ENCODE results near the gene LRP1B. TPM values are rescaled to one million over a fixed set of nuclear protein-coding genes. Genes with fewer than 3 reads are reported as not detected.
"Not testable (repeated sequence)": the region's sequence is repeated elsewhere in the genome, so short reads cannot be mapped to it uniquely, and the experiment has no call there.

LRP1B gene
- total RNA-seq, 1 donor from 2014 or later: 4.6 TPM

DNA sequence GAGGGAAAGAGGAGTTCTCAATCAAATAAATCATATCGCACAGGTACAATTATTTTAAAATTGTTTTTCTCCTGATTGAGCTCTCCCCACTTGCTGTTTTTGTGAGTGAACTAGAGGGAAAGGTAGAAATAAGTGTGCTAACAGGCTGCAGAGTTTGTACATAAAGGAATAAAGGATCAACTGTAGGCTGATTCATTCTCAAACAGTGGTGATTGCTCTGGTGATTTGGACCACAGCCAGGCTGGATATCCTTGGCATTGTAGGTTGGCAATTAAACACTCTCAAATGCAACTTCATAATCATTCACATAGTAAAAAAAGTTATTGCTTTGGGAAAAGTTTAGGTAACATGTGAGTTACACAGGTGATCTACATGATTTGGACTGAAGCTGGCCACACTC lies 29.8 kb downstream of the LRP1B start:
- DNase-seq: no peak

DNA sequence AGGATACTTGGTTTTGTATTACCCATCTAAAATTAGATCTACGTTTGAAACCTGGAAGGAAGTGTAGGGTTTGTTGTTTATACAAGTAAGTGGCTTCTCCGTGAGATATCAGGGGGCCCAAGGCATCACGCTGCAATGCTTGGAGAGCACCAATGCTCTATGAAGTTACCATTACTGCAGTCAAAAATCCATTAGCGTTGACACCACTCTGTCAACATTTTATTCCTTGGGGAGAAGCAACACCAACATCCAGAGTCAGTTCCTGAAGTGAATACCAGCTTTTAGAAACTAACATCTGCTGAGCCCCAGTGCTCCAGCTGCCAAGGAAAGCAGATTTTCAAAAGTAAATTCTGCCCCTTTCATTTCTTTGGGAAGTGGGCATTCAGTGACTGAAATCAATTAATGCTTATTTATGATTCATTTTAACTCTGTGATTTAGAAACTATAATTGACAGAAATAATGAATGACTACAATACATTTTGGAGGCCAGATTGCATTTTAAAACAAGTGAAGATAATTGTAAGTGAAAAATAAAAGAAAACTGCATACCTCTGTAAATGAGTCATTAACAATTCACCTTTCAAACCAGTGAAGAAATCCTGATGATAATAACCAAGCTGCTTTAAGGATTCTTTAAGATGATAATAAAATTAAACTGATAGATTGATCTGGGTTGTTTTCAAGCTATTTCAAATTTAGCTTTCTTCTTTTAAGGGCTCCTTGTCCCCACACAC lies 30.5 kb downstream of the LRP1B start:
- DNase-seq: no peak

- no peak for DNase-seq
Measured at GRCh38 chr2:142097711-142098110, 33.1 kb downstream of the LRP1B start.

GRCh38 chr2:142095647-142096046 lies 35.2 kb downstream of the LRP1B start:
- no peak for DNase-seq

DNA sequence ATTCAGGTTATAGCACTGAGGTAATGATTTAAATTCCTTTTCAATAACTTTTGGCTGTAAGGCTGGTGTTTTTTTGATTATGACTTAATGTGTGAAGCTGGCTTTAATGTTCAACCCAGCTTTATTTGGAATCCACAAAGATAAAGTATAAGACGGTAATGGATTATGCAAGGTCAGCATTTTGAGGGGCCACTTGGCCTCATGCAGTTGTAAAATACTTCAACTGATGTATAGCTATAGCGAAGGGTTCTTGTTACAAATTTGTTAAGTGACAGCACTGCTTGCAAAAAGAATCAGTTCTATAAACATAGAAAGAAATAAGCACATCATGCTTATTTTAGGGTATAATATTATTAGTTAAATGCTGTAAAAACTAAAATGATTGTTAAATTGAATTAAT lies 36.6 kb downstream of the LRP1B start:
- no peak for DNase-seq

GRCh38 chr2:142088058-142088568 lies 42.7 kb downstream of the LRP1B start:
- no peak for DNase-seq

DNA sequence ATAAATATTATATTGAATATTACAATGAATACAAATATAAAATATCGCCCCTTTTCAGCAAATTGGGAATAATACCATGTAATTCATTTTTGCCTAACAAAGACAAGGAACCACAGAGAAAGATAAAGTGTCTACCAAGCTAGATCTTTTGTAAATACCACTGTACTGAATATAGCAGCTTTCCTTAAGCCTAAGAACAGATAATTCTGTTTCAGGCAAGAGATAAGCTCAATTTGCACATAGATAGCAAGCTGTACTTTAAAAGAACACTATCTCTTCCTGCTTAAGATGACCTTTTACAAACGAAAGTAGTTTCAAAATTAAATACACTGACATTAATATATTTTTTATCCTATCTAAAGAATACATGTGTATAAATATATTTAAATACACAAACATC lies 43.2 kb downstream of the LRP1B start:
- not testable (repeated sequence) for DNase-seq

DNA sequence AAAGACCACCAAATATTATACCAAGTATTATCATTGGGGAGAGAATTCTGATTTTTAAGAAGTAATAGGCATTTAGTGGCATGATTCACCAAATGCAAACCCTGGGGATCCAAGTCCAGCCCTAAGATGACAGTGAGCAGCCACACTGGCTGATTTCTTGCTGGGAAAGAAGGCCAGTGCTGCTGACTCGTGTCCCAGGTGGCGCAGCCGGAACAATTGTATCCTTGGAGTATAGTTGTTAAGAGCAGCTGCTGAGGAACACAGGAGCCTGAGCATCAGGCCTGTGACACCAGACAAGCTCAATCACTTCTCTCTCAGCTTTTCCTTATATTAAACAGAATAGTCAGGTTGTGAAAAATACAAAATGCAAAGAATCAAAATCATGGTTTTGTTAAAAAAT lies 48.4 kb downstream of the LRP1B start:
- DNase-seq: no peak

- no peak for DNase-seq
Measured at GRCh38 chr2:142076317-142076716, 54.5 kb downstream of the LRP1B start.

DNA sequence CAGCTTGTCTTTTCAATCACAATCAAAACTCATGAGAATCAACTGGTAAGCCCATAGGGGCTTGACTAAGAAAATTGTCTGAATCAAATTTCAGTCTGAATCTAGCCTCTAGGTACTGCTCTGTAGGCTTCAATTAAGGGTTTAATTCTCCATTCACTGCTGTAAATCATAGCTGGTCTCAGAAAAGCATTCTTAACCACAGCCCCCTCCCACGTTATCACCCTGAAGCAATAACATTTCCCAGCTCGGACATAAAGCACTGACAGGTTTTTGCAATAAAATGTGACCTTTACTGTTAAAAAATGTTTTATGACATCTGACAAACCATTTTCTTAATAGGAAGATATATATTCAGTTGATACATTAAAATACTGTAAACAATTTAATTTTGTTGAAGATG lies 55.0 kb downstream of the LRP1B start:
- no peak for DNase-seq

DNA sequence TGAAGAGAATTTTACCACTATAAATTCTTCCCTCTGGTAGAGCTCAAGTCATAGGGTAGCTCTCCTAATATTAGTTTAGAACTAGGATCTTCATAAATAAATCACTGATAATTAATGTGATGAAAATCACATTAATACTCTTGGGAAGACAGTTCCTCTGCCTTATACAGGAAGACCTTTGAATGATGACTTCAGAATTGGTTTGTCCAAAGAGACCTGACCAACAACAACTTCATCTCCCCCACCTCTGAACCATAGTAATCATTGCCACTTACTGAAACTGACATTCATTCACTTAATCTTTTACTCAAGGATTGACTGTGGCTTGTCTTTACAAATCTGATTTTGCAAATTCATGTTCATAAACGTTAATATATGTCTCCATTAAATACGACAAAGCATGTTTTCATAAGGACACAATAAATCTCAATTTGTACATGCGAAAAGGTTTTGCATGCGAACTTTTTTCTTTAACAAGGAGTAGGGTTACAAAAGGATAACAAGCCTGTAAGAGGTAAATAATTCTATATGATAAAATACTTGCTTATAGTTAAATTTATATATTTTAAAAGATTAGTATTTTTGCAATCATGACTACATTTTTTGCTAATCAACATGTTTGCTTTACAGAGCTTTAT lies 61.4 kb downstream of the LRP1B start:
- DNase-seq: no peak

DNA sequence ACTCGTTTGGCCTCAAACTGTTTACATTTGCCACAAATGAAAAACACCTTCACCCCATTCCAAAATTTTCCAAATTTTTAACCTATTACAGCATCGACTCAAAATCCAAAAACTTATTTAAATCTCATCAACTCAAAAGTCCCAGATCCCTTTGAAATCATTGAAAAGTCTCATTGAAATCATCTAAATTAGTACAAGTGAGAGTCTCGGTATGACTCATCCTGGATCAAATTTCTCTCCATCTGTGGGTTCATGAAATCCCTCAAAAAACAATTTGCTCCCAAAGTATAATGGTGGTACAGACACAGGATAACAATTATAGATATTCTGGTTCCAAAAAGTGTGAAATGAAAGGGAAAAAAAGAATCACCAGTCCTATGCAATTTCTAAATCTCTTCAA lies 65.1 kb downstream of the LRP1B start:
- DNase-seq: no peak

DNA sequence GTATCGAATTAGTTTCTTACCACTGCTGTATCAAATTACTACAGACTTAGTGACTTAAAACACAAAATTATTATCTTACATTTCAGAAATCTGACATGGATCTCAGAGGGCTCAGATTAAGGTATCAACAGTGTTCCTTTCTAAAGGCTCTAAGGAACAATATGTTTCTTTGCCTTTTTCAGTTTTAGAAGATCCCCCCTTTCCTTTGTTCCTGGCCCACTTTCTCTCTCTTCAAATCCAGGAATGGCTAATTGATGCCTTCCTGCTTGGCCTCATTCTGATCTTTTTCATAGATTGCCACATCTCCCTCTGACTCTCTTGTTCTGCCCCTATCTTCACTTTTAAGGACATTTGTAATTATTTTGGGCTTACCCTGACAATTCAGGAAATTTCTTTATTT lies 65.7 kb downstream of the LRP1B start:
- no peak for DNase-seq

- DNase-seq: no peak
Measured at GRCh38 chr2:142061733-142062132, 69.1 kb downstream of the LRP1B start.

GRCh38 chr2:142058149-142058548 lies 72.7 kb downstream of the LRP1B start:
- DNase-seq: no peak

GRCh38 chr2:142056784-142057183 lies 74.0 kb downstream of the LRP1B start:
- DNase-seq: no peak

DNA sequence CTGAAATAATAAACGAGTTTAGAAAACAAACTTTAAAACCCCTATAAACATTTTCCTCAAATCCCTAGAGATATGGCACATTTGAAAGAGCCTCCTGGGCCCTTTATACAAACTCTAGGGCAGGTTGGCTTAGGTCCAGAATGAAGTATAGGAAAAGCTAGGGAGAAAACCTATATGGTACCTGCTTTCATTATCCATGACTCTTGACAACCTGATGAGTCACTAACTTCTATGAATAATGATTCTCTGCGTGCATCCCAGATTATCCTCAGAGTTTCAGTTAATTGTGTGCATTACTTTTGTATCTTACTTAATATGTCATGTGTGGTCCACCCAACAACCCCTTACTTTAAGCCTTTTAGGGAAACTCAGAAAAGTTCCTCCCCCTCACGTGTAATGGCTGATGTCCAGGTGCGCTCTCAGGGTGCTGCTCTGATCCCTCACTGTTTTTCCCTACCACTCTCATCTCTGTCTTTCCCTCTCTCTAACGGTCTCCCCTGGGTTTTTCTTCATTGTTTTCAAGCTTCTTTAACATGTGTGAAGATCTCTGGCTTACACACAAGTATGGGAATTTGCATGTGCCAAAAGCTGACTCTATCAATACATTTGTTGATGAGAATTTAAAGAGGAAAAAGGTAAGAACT lies 78.5 kb downstream of the LRP1B start:
- no peak for DNase-seq

DNA sequence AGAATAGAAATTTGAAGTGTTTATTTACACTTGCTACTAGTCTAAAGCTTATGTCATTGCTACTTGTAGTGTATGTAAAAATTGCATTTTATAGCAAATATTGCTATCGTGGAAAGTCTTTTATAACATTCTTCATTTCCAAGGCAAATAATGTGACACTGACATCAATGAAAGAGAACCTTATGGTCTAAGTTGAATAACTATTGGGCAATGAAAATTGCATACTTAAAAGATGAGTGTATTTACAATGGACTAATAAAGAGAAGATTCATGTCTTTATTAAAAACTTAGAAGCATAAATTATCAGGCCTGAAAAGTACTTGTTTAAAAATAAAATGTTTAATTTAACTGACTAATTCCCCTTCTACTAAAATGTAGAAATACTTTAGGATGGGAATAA lies 82.2 kb downstream of the LRP1B start:
- no peak for DNase-seq

GRCh38 chr2:142045641-142046040 lies 85.2 kb downstream of the LRP1B start:
- no peak for DNase-seq

GRCh38 chr2:142044197-142044596 lies 86.6 kb downstream of the LRP1B start:
- no peak for DNase-seq

- DNase-seq: no peak
Measured at GRCh38 chr2:142042536-142043199, 88.1 kb downstream of the LRP1B start.

DNA sequence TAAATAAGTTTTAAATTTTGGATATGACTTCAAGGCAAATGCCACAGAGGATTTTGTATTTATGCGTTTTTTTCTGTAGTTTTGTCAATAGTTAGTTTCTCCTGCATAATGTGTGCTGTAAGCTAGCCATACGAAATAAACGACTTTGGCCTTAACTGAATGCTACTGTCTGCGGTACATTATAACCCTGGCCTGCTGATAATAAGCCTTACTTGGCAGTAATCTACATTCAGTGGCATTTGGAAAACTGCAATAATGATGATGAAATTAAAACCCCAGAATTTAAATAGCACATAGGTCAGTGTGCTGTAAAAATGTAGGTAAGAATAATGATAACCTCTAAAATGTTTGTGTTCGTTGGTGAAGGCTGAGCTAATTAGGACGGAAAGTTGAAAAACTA lies 88.8 kb downstream of the LRP1B start:
- DNase-seq: no peak

- no peak for DNase-seq
Measured at GRCh38 chr2:142041105-142041504, 89.7 kb downstream of the LRP1B start.

All from tongue (tissue), 2 donors.